Smooth muscle cell (in vitro differentiated cells): ENCODE results near the gene TIMP2. TPM values are rescaled to one million over a fixed set of nuclear protein-coding genes. Genes with fewer than 3 reads are reported as not detected.
"Not testable (repeated sequence)": the region's sequence is repeated elsewhere in the genome, so short reads cannot be mapped to it uniquely, and the experiment has no call there.

Experiments used
- DNase-seq: peaks from one replicate; lab custom pipeline; 2025; ENCODE audit not compliant: unreplicated experiment; lab: John Stamatoyannopoulos, UW
- H2AFZ ChIP-seq: fragments of 200-600 bp; sonication (generic); 2 replicates; pipeline ENCODE4 v1.6.0; 2016; ENCODE audit warnings: antibody characterized with exemption, low read depth, mild to moderate bottlenecking
- H3F3A ChIP-seq: fragments of 200-600 bp; sonication (generic); 2 replicates; pipeline ENCODE4 v1.6.0; 2017; ENCODE audit warnings: antibody characterized with exemption, low read depth
- H3K27ac ChIP-seq: fragments of 200-600 bp; sonication (generic); 2 replicates; pipeline ENCODE4 v1.5.1; 2016; ENCODE audit warnings: low read depth, mild to moderate bottlenecking
- H3K27me3 ChIP-seq: fragments of 200-600 bp; sonication (generic); 2 replicates; pipeline ENCODE4 v1.6.1; 2016; ENCODE audit warnings: low read depth, mild to moderate bottlenecking
- H3K36me3 ChIP-seq: fragments of 200-600 bp; sonication (generic); 2 replicates; pipeline ENCODE4 v1.5.1; 2016; ENCODE audit warnings: low read depth
- H3K4me1 ChIP-seq: fragments of 200-600 bp; sonication (generic); 2 replicates; pipeline ENCODE4 v1.5.1; 2016; ENCODE audit warnings: low read depth
- H3K4me2 ChIP-seq: fragments of 200-600 bp; sonication (generic); 2 replicates; pipeline ENCODE4 v1.6.0; 2016; ENCODE audit warnings: mild to moderate bottlenecking
- H3K4me3 ChIP-seq: fragments of 200-600 bp; sonication (generic); 2 replicates; pipeline ENCODE4 v1.5.1; 2016; ENCODE audit warnings: mild to moderate bottlenecking
- H3K79me2 ChIP-seq: fragments of 200-600 bp; sonication (generic); 2 replicates; pipeline ENCODE4 v1.6.0; 2016; ENCODE audit warnings: low read depth, mild to moderate bottlenecking
- H3K9ac ChIP-seq: fragments of 200-600 bp; sonication (generic); 2 replicates; pipeline ENCODE4 v1.6.0; 2016; ENCODE audit warnings: low read depth
- H3K9me3 ChIP-seq: fragments of 200-600 bp; sonication (generic); replicated peaks from 2 replicates; pipeline ENCODE4 v1.5.1; 2016; ENCODE audit warnings: low read depth
- H4K20me1 ChIP-seq: fragments of 200-600 bp; sonication (generic); 2 replicates; pipeline ENCODE4 v1.6.0; 2016; ENCODE audit warnings: low read depth
- WGBS: methylation state at CpG from one replicate; pipeline ENCODE4 v1.1.7; 2016; ENCODE audit warnings: low lambda C conversion rate; 5-methylcytosine and 5-hydroxymethylcytosine counted together
- polyA plus RNA-seq: library from polyadenylated mRNA; unstranded; fragments of >200 nt; fragmentation: Nextera tagmentation; extraction: Ambion mirVana; gene quantifications from 2 replicates; pipeline ENCODE4 v1.2.1, GENCODE V29; 2016
- total RNA-seq: library from RNA; depleted of rRNA; stranded (reverse); fragments of >200 nt; gene quantifications from 2 replicates; pipeline ENCODE4 v1.2.3, GENCODE V29; 2014
- TF ChIP-seq, protein P1 (sequence below): fragments of 200-600 bp; sonication (generic); IDR thresholded peaks from 2 replicates; pipeline ENCODE4 v1.5.1; 2017; ENCODE audit warnings: borderline replicate concordance, mild to moderate bottlenecking, antibody characterized with exemption; ENCODE audit not compliant: insufficient read depth, poor library complexity, severe bottlenecking

Gene TIMP2
- total and polyA plus RNA-seq, 2 experiments from 2014 or later, result 37.8 to 111 TPM

DNA sequence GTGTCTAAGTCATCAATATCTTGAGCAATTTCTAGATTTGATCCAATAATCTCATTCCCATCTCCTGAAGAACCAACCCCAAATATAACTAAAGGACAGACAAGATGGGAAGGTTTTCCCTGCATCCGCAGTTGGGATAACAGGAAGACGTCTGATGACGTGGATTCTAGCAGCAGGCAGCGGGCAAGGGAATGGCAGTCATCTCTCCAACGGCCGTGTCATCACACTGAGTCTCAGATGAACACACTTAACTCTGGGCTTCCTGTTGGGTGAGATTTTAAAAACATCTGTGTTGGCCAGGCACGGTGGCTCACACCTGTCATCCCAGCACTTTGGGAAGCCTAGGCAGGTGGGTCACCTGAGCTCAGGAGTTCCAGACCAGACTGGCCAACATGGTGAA, 20.9 kb upstream of the TIMP2 start:
- Histone ChIP-seq H3K4me2 (no peak overlapping the region), H3K27ac (no peak overlapping the region), H3K9ac (no peak overlapping the region), H4K20me1 (no peaks in the 10 kb centered on the region), H3K79me2 (no peaks in the 10 kb centered on the region), H2AFZ (no peak overlapping the region), H3K4me1 (no peaks in the 10 kb centered on the region), H3K36me3 (no peaks in the 10 kb centered on the region), H3F3A (no peaks in the 10 kb centered on the region), H3K27me3 (no peaks in the 10 kb centered on the region), H3K4me3 (no peak overlapping the region), H3K9me3 (no peaks in the 10 kb centered on the region)
- WGBS, result 85% methylated on average over 7 of the region's 7 CpGs
- no peak for DNase-seq
- TF ChIP-seq, protein P1, sequence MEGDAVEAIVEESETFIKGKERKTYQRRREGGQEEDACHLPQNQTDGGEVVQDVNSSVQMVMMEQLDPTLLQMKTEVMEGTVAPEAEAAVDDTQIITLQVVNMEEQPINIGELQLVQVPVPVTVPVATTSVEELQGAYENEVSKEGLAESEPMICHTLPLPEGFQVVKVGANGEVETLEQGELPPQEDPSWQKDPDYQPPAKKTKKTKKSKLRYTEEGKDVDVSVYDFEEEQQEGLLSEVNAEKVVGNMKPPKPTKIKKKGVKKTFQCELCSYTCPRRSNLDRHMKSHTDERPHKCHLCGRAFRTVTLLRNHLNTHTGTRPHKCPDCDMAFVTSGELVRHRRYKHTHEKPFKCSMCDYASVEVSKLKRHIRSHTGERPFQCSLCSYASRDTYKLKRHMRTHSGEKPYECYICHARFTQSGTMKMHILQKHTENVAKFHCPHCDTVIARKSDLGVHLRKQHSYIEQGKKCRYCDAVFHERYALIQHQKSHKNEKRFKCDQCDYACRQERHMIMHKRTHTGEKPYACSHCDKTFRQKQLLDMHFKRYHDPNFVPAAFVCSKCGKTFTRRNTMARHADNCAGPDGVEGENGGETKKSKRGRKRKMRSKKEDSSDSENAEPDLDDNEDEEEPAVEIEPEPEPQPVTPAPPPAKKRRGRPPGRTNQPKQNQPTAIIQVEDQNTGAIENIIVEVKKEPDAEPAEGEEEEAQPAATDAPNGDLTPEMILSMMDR, result no peak

DNA sequence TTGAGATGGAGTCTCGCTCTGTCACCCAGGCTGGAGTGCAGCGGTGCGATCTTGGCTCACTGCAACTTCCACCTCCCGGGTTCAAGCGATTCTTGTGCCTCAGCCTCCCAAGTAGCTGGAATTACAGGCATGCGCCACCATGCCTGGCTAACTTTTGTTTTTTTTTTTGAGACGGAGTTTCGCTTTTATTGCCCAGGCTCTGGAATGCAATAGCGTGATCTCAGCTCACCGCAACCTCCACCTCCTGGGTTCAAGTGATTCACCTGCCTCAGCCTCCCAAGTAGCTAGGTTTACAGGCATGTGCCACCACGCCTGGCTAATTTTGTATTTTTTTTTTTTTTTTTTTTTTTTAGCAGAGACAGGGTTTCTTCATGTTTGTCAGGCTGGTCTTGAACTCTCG, 20.3 kb upstream of the TIMP2 start:
- not testable (repeated sequence) for H3K27ac ChIP-seq, H3K79me2 ChIP-seq, H3F3A ChIP-seq, H3K4me2 ChIP-seq, H3K9ac ChIP-seq, DNase-seq, H3K27me3 ChIP-seq, H3K4me3 ChIP-seq, H4K20me1 ChIP-seq, H3K36me3 ChIP-seq, H3K4me1 ChIP-seq, H3K9me3 ChIP-seq, H2AFZ ChIP-seq
- 95% methylated on average over 12 of the region's 12 CpGs for WGBS

DNA sequence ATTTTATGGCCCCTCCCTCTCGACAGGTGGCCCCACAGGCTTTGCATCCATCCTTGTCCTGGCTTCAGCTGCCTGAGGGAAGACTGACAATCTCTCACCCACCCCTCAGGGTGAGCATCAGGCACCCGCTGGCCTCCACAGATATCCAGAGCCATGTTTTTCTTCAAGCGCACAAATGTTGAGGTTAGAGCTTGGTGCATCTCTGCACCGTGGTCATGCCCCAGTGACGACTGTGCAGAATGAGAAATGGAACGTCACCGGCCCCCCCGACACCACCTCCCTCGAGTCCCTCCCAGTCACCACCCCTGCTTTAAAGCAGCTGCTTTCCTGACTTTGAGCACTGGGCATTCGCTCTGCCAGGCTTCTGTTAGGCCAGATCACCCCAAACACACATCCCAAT, 19.8 kb upstream of the TIMP2 start:
- H3K4me3 ChIP-seq, result no peak overlapping the region
- 84% methylated on average over 10 of the region's 10 CpGs for WGBS
- H3F3A ChIP-seq, result no peaks in the 10 kb centered on the region
- no peaks in the 10 kb centered on the region for H3K27me3 ChIP-seq
- no peak for DNase-seq
- peaks cover 8% of the 10 kb centered on the region for H3K4me1 ChIP-seq
- H3K27ac ChIP-seq, result no peak overlapping the region
- TF ChIP-seq, protein P1, result no peak
- H2AFZ ChIP-seq, result no peak overlapping the region
- H3K9me3 ChIP-seq, result no peaks in the 10 kb centered on the region
- H3K79me2 ChIP-seq, result no peaks in the 10 kb centered on the region
- no peaks in the 10 kb centered on the region for H4K20me1 ChIP-seq
- H3K4me2 ChIP-seq, result no peak overlapping the region
- no peaks in the 10 kb centered on the region for H3K36me3 ChIP-seq
- H3K9ac ChIP-seq, result no peak overlapping the region

DNA sequence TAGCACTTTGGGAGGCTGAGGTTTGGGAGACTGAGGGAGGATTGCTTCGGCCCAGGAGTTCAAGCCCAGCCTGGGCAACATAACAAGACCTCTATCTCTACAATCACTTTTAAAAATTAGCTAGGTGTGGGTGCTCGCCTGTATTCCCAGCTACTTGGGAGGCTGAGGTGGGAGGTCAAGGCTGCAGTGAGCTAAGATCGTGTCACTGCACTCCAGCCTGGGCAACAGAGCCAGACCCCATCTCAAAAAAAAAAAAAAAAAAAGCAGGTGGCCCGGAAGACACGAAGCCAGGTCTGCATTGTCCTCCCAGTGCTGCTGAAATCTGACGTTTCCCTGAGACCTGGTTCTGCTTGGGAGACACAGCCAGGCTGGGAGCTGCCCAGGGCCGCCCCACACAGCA, 18.8 kb upstream of the TIMP2 start:
- no peaks in the 10 kb centered on the region for H3K79me2 ChIP-seq
- TF ChIP-seq, protein P1, result no peak
- no peaks in the 10 kb centered on the region for H3K36me3 ChIP-seq
- DNase-seq, result no peak
- 89% methylated on average over 7 of the region's 7 CpGs for WGBS
- no peaks in the 10 kb centered on the region for H3K9me3 ChIP-seq
- H3K9ac ChIP-seq, result no peak overlapping the region
- H3F3A ChIP-seq, result no peaks in the 10 kb centered on the region
- H3K4me3 ChIP-seq, result no peak overlapping the region
- H3K27me3 ChIP-seq, result no peaks in the 10 kb centered on the region
- peaks cover 12% of the 10 kb centered on the region for H3K4me1 ChIP-seq
- no peaks in the 10 kb centered on the region for H4K20me1 ChIP-seq
- H3K27ac ChIP-seq, result no peak overlapping the region
- H2AFZ ChIP-seq, result no peak overlapping the region
- no peak overlapping the region for H3K4me2 ChIP-seq
